Stimulated activated CD4-positive, alpha-beta T cell treated with anti-CD3 and anti-CD28 coated beads, Interleukin-2, amount 100 ng/mL, for 24 hours (primary cell): ENCODE data around the gene CIAO1.
"Not testable (repeated sequence)": the region's sequence is repeated elsewhere in the genome, so short reads cannot be mapped to it uniquely, and the experiment has no call there.

Experiments used
- DNase-seq, 2 donors: peaks; one replicate each; pipeline ENCODE4 v3.0.0-alpha.2; 2020

CIAO1 gene

DNA sequence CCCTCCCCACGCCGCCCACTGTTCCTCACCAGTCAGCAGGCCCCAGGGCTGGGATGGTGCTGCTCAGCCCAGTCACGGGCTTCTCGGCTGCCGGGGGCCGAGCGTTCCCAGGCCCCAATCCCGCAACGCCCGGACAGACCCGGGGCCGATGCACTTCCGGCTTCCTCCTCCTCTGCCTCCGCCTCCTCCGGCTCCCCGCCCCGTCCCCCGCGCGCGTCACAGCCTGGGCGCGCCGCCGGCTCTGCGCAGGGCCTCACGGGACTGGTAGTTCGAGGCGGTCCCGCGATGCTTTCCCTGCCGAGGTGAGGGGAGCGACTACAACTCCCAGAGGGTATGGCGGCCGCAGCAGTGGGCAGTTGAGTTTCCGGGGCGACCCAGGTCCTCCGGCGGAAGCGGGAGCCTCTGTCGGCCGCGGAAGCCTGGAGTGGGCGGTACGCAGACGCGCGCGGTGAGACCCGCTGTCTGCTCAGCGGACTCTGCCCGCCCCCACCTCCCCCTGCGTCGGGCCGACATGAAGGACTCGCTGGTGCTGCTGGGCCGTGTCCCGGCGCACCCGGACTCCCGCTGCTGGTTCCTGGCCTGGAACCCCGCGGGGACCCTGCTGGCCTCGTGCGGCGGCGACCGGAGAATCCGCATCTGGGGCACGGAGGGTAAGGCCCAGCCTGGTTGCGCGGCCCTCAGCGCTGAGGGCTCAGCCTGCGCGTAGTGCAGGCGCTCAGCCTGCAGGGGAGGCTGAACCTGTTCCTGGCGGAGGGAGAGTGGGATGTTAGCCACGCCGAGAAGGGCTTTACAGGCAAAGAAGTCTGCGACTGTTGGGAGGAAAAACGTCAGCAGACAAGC, at the start of gene CIAO1, which contains the start of gene TMEM127:
Gene CIAO1, plus strand, starts transcription at position 386 of the 840 bp plus-strand sequence. Its CDS starts 126 bp downstream, at position 512.
Gene TMEM127, minus strand, starts transcription at position 158 of the 840 bp plus-strand sequence. CDS start 616 bp downstream, outside the sequence.
- DNase-seq, result peak; percentile 97 to 98

DNA sequence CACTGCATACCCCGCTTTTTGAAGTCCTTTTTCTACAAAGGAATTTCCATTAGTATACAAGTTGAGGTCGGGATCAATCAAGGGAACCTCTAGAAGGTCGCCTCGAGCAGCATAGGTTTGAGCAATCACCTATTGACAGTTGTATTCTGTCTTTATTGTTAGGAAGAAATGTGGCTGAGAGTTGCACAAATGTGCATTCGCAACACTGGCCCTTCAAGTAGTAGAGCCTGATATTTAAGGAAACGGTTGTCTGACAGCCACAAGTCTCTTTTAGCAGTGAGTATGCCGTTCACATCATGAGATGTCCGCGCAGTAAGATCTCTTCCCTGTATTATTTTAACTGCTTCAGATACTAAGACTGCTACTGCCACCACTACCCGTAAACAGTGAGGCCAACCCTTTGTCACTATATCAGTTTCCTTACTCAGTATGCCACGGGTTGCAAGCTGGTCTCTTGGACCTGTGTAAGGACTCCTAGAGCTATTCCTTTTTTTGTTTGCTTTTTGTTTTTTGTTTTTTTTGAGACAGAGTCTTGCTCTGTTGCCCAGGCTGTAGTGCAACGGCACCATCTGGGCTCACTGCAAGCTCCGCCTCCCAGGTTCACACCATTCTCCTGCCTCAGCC, 47.4 kb upstream of the CIAO1 start:
- no peak for DNase-seq

DNA sequence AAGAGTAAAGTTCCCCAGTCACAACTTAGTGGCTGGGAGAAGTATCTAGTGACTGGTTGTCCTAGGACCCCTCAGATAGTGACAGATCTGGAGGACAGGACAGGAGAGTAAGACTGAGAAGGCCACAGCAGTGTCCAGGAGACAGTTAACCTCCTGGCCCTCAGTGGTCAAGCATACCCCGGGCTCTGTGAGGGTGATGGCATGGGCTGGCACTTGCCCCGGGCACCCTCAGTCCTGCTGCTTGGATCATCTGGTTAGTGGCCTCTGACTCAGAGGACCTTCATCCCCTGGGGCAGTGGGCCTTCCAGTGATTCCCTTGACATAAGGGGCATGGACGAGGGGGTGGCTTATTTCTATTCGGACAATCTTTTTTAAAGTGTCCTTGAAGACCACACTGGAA, 46.1 kb upstream of the CIAO1 start:
- not testable (repeated sequence) for DNase-seq

DNA sequence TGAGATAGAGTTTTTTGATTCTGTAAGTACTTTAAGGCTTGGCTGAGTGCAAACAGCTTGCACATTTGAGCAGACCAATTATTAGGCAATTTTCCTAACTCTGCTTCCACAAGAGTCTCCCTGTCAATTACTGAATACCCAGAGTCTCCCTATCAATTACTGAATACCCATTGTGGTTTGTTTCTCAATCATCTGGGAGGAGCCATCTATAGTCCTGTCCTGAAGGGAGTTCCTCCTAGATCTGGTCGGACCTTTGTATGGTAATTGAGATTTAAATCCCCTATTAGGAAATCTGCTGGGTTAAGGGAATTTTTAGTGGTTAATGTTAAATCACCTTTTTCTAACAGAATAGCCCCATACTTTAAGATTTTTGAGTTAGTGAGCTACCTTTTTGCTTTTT, 44.9 kb upstream of the CIAO1 start:
- not testable (repeated sequence) for DNase-seq

DNA sequence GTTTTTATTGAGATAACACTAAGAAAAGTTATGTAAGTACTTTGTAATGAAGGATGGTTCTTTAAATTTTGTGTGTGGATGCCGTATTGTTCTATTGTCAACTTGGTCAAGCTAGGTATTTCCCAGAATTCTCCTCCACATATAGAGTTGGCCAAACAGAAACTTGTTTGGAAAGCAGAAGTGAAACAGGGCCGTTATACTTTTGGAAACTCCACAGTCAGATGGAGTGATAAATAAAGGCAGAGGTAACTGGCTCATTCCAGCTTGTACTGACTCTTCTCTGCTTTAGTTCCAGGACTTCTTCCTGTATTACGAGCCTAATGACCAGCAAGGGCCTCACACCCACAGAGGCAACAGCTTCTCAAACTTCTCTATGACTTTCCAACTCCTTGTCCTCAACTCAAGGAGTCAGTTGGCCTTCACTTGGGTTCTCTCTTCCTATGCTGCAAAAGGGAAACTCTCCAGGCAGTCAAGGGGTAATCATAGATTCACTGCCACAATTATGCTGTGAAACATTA, 41.0 kb upstream of the CIAO1 start:
- DNase-seq, result no peak

DNA sequence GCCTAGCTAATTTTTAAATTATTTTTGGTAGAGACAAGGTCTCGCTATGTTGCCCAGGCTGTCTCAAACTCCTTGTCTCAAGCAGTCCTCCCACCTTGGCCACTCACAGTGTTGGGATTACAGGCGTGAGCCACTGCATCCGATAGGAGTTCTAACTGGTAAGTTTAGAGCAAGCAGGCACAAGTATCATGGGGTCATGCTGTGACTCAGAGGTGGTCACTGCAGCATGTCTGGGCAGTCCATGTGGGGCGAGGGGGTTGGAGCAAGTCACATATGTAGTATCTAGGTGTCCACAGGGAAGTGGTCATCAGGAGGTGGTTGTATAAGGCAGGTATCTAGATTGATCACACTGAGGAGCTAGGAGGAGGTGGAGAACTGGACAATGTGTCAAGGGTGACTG, 34.7 kb upstream of the CIAO1 start:
- DNase-seq, result no peak

DNA sequence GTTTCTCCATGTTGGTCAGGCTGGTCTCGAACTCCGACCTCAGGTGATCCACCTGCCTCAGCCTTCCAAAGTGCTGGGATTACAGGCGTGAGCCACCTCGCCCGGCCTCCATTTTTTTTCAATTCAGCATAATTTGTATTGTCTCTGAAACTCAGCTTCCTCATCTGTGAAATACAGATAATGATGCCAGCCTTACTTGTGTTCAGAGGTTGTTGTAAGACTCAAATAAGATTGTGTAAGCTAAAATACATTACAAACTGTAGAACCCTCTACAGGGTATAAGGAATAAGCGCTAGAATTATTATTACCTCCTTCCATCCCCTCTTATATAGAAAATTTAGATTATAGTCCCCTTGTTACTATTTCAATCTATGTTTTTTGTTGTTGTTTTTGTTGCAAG, 32.6 kb upstream of the CIAO1 start:
- DNase-seq, result no peak

DNA sequence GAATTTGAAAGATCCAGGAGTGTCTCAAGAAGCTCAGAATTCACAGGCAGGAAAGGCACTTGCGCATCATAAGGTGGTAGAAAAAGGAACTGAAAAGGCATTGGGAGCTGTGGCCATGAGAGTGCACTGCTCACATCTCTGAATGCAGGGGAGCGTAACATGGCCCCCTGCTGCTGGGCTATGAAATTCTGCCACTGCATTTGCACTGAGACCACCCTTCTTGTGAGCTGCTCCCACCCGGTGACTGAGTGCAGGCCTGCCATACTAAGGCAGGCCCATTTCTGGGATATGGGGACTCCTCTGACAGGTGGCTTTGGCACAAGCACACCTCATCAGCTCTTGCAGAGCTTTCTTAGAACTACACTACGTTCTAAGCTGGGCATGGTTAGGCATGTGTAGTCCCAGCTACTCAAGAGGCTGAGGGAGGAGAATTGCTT, 32.1 kb upstream of the CIAO1 start:
- DNase-seq, result no peak

DNA sequence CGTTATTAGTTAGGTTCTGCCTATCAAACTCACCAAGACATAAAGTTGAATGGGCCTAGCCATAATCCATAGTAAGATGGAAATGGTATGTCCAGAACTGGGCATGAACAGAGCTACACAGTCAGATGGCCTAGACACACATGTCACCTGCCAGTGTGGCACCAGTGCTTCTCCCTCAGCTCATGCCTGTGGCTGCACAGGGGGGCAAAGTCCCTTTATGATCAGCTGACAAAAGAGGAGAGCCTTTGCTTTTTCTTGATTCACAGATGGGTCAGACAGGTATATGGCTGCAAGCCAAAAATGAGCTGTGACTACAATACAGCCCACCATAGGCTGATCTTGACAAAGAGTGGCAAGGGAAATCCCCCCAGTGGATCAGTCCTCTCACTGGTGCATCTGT, 29.1 kb upstream of the CIAO1 start:
- DNase-seq, result no peak

DNA sequence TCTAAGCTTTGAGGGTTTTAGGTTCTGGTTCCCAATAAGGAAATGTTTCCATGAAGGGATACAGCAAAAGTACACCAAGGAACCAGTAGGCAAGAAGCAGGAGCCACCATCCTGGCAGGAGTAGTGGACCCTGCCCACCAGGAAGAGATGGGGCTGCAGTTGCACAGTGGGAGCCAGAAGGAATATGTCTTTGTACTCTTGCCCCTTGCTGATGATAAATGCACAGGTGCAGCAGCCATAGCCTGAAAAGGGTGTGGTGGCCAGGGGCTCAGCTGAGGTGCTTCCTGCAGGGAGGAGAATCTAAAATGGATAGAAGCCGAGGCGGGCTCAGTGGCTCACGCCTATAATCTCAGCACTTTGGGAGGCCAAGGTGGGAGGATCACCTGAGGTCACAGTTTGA, 27.8 kb upstream of the CIAO1 start:
- no peak for DNase-seq

DNA sequence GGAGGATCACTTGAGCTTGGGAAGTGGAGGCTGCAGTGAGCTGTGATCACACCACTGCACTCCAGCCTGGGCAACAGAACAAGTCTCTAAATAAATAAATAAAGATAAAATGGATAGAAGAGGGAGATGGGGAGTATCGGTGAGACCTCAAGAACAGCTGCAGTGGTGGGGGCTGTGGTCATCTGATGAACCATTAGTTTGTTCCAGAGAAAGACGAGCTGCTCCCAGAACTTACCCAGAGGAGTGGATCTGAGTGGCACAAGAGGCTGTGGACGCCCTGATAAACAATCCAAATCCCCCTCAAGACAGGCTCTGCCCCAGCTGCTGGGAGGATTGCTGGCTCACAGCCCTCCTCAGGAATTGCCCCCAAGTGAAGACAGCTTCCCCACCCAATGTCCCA, 26.9 kb upstream of the CIAO1 start:
- DNase-seq, result no peak

DNA sequence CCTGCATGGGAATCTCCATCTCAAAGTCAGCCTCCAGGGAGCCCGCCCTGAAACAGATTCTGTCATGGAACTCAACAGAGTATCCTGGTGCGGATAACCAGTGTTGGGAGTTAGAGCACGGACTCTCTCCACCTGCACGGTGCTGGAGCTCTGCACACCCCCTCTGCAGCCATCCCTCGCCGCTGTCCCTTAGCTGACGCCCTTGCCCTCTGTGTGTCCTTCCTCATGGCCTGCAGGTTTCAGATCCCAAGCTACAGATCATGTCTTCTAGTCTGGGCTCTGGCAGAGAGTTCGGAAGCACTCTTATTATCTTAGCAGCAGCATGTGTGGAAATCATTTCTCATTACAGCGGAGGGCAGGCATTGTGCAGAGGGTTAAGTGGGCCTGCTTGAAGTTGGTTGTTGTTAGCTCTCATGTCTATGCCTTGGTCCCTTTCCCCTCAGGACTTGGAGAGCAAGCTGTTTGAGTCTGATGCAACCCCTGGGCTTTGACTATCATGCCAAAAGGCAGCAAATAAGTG, 26.2 kb upstream of the CIAO1 start:
- DNase-seq, result no peak

DNA sequence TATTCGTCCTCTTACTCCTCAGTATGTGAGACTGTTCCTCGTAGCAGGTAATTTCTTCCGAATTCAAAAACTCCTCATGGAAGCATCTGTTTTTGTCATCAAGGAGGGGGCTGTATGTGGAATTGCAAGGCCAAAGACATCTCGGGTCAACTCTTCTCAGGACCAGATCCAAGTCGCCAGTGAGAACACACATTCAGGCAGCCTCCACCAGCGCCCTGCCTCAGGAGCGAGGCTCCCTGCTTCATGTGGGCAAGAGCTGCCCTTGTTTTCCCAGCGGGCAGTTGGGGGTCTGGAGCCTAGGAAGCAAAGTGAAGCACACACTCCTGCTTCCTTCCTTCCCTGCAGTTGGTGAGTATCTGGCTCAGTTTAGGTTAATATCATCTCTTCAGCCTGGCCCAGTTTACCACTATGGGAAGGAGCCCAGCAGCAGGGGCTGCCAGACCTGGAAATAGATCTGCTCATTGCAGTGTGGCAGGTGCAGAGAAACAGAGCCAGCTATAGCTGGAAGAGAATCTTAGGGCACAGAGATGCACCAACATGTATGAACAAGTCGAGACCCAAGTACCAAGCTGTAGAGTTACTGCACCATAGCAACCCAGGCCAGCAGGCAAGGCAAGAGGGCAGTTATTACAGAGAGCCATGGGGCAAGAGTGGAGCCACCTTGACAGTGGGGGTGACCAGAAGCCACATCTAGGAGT, 25.5 kb upstream of the CIAO1 start:
- no peak for DNase-seq

DNA sequence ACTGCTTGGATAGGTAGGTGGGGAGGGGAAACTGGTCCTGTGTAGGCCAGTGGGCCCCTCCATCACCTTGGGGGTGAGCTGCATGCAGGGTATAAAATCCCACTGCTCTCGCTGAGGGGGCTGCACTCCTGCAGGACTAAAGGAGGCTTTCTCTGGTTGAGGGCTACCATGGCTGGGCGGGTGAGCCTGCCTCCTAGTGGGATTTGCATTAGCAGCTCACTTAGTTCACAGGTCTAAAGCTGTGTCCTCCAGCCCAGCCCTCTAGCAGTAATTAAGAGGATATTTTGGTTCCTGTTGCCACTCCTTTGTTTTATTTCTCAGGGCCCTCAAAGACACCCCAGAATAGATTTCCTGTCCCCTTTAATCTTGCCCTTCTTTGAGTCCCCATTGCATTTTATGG, 24.8 kb upstream of the CIAO1 start:
- no peak for DNase-seq

DNA sequence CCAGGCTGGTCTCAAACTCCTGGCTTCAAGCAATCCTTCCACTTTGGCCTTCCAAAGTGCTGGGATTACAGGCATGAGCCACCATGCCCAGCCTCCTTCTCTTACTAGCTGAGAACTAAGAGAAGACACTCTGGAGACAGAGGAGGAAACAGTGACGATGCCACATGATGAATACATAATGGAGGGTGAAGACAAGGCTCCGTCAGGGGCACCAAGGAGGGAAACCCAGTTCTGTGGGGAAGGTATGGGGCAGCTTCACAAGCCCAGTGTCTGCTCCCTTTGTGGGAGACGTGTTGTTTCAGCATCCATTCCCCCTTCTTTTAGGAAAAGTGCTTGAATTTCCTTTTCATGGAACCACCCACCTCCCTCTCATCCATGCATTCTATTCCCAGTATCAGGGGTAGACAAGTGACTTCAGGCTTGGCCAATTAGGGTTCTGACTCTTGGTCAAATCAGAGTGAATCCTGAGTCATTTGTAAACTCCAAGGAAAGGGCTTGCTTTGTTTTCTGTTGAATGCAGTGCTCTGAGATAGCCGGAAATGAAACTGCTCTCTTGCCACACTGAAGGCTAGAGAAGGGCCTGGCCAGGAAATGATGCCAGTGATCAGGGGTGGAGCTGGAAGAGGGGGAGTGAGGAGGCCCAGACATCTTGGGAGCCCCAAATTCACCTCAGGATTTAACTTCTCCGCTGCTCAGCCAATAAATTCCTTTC, 24.0 kb upstream of the CIAO1 start:
- DNase-seq, result peak; percentile 56 to 58

DNA sequence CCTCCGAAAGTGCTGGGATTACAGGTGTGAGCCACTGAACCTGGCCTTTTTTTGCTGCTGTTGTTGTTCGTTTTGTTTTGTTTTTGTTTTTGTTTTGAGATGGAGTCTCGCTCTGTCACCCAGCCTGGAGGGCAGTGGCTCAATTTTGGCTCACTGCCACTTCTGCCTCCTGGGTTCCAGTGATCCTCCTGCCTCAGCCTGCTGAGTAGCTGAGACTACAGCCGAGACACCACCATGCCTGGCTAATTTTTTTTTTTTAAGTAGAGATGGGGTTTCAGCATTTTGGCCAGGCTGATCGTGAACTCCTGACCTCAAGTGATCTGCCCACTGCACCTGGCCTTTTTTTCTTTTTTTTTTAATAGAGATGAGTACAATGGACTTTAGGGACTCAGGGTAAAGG, 22.2 kb upstream of the CIAO1 start:
- DNase-seq, result no peak

DNA sequence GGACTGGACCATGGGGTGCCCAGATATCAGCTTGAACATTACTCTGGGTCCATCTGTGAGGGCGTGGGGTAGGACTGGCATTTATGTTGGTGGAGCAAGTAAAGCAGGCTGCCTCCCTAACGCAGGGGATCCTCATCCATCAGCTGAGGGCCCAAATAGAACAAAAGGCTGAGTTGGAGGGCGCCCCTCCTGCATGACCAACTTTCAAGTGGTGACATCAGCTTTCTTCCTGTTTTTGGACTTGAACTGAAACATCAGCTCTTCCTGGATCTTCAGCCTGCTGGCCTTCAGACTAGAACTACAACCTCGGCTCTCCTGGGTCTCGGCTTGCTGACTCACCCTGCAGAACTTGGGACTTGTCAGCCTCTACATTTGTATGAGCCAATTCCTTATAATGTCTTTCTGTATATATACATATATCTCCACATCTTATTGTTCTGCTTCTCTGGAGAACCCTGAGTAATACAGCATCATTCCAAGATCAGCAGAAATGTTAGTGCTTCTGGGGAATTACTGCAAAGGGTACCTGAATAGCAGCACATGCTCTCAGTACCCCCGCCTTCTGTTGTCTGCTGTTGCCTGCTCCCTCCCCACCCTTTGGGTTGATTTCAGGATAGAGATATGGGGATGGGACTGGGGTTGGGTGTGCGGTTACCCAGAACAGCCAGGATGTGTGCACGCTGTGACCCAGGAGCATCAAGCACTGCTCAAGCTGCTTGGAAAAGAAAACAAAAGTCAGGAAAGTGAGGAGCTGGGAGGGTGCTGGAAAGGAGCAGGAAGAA, 20.2 kb upstream of the CIAO1 start:
- DNase-seq, result no peak

DNA sequence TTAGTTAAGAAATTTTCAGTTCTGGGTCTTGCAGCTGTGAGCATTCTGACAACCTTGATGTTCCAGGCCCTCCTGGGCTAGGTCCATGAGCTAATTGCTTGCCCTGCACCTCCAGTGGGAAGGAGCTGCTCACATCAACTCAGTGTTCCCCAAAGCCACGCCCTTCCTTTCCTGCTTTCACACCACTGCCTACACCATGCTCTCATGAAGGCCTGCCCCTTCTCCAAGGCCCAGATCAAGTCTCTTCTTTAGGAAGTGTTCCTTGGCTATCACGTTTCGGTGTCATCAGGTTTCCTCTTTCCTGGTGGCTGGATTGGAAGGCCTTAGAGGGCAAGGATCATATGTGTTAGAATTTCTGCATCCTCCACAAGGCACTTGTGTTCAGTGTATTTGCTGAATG, 19.0 kb upstream of the CIAO1 start:
- no peak for DNase-seq

DNA sequence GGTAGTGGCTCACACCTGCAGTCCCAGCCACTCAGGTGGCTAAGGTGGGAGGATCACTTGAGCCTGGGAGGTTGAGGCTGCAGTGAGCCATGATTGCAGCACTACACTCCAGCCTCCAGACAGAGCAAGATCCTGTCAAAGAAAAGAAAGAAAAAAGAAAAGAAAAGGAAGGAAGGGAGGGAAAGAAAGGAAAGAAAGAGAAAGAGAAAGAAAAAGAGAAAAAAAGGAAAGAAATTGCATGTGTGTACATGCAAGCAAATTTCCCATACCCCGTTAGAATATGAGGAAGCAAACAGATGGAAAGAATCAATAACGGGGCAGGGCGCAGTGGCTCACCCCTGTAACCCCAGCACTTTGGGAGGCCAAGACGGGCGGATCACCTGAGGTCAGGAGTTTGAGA, 18.1 kb upstream of the CIAO1 start:
- DNase-seq, result no peak

DNA sequence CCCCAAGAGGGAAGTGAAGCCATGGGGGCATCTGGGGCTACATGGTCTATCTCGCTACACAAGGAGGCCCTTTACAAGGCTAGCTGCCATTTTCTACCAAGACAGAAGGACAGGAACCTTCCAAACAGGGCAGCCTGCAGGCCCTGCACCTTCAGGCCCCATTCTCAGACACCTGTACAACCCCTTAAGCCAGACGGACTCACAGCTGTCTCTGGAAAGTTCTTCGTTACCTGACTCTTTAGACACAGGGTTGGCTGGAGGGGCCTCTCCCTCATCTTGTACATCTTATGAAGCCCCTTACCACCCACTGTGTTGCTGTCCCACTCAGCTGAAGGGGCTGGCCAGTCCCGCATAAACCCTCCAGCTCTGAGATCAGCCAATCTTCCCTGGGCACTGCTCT, 17.4 kb upstream of the CIAO1 start:
- no peak for DNase-seq

DNA sequence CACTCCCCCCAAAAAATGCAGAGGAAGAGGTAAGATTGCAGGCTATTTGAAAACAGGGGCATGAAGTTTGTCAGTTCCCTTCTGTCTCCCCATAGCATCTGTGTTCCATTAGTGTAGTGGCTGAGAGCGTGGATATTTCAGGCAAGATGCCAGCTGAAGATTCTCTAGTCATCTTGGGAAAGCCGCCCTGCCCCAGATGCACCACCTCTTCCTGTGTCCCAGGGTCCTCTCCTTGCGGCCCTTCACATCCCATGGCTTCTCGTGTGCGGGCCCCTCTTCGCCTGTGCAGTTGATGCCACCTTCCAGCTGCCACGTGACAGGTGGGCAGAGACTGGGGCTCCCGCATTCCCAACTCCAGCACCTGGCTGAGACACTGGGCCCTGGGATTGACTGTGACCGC, 16.4 kb upstream of the CIAO1 start:
- DNase-seq, result no peak

DNA sequence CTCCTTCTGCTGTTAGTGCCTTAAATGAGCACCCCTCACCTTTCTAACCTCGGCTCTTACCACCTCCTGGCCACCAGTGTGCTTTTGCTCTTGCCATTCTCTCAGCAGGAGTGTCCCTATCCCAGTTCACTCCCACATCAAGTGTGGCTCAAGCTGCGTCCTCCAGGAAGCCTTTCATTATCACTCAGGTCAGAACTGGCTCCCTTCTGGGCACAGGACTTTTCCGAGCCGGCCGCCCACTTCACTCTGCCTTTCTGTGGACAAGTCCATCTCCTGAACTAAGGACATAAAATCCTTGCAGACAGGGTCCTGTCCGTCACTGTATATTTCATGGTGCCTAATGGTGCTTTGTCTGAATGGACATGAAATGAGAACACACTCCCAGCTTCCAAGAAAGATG, 15.8 kb upstream of the CIAO1 start:
- DNase-seq, result no peak
